ENCODE results near the gene SHMT1.

The SHMT1 gene

DNA sequence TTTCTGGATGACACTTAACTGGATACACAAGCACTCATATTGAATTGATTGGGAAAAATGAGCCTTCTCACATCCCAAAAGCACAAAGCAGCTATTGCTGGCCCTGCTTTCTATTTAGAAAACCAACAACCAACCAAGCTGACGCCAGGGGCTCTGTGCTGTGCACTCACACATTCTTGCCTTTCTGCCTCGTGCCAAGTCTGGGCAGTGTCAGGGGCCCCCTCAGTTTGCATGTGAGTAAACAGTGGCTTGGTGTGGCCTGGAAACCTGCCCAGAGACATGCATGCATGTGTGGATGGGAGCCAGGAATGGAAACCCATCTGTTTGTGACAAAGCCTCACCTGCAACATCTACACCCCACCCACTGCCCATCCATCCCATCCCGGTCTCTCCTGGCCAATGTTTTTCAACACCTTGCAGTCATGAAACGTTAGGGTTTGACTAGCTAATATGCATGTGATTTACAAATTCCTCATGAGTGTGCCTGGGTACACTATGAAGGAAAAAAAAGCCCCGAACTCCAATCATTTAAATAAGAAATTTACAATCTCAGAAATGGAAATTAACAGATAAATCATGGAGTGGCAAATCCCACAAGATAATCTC lies 82.5 kb downstream of the SHMT1 start:
- TF ChIP-seq CTCF (IDR thresholded peaks at IDR 0.05; ENCODE audit: low read depth, low read length) = no peak
- no peak overlapping the region for H3K4me3 ChIP-seq (ENCODE audit: low read depth, low read length)

DNA sequence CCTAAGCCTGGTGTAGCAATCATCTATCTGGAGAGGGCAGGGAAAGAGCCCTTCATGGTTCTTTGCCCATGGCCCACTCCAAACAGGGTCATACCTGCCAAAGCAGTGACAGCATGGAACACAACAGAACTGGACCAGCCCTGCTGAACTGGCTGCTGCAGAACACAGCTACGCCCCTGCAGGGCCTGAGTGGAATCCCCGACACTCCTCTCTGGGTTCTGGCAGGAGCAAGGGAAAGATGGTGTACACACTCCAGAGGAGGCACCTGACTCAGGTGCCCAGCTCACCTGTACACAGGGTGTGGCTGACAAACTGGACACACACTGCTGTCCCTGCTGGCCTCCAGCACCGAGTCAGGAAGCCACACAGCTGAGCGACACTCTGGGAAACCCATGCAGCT lies 83.1 kb downstream of the SHMT1 start:
- TF ChIP-seq CTCF (IDR thresholded peaks at IDR 0.05; ENCODE audit: low read depth, low read length) = no peak
- H3K4me3 ChIP-seq (ENCODE audit: low read depth, low read length) = no peak overlapping the region

- no peak for TF ChIP-seq CTCF (IDR thresholded peaks at IDR 0.05; ENCODE audit: low read depth, low read length)
- H3K4me3 ChIP-seq (ENCODE audit: low read depth, low read length) = no peak overlapping the region
These were observed 84.5 kb downstream of the SHMT1 start for GRCh38 chr17:18278867-18279266.
